PC-3 (cell line): Measurements from ENCODE around the gene PIEZO2.

Experiments used
- CTCF ChIP-seq: fragments of 300-600 bp; sonication (generic); conservative IDR thresholded peaks from 2 replicates; pipeline ENCODE4 v1.5.1; 2017; ENCODE audit warnings: antibody characterized with exemption, low read depth, mild to moderate bottlenecking, low read length
- EZH2 ChIP-seq: fragments of 300-600 bp; sonication (generic); IDR thresholded peaks from one replicate; pipeline ENCODE4 v1.6.1; 2017; ENCODE audit warnings: antibody characterized with exemption, mild to moderate bottlenecking, low read length; ENCODE audit not compliant: unreplicated experiment

GRCh38 chr18:10732990-10733389, 416.4 kb downstream of the PIEZO2 start:
- TF ChIP-seq CTCF (no peak), EZH2 (no peak)
